ENCODE measurements around the gene MOB1A. TPM values are rescaled to one million over a fixed set of nuclear protein-coding genes. Genes with fewer than 3 reads are reported as not detected.

Gene MOB1A
- total and polyA plus RNA-seq, 2 of the 13 experiments (the other 11 are each of a cell fraction or from before 2014, with no cell fraction given): 48.2 to 139 TPM

GRCh38 chr2:74119912-74120825, 58.5 kb downstream of the MOB1A start (continued):
- TF ChIP-seq KIAA2018 (CRISPR knock-in tag; IDR thresholded peaks at IDR 0.05; ENCODE audit: borderline replicate concordance) (no peak), TERF1 (CRISPR knock-in tag; IDR thresholded peaks at IDR 0.05) (no peak), ZNF292 (CRISPR knock-in tag; IDR thresholded peaks at IDR 0.05; ENCODE audit: borderline replicate concordance, low read depth) (peak; percentile 90), MAZ (IDR thresholded peaks at IDR 0.05; ENCODE audit: borderline replicate concordance, low read depth, low read length) (no peak), MAZ (CRISPR knock-in tag; IDR thresholded peaks at IDR 0.05; ENCODE audit: low read depth) (no peak), ZNF589 (CRISPR knock-in tag; conservative IDR thresholded peaks at IDR 0.05) (no peak; the same call in 1 of the 2 replicates), ZNF224 (CRISPR knock-in tag; IDR thresholded peaks at IDR 0.05) (no peak), ZNF460 (CRISPR knock-in tag; IDR thresholded peaks at IDR 0.05; ENCODE audit: borderline replicate concordance) (peak; percentile 43; the same call in 1 of the 2 replicates), STAG1 (CRISPR knock-in tag; IDR thresholded peaks at IDR 0.05) (peak; percentile 42), ELK4 (CRISPR knock-in tag; IDR thresholded peaks at IDR 0.05; ENCODE audit: borderline replicate concordance) (peak; percentile 94; the same call in 1 of the 2 replicates), PLSCR1 (CRISPR knock-in tag; IDR thresholded peaks at IDR 0.05; ENCODE audit: borderline replicate concordance) (no peak; the same call in 1 of the 2 replicates), PRDM4 (CRISPR knock-in tag; IDR thresholded peaks at IDR 0.05; ENCODE audit: borderline replicate concordance) (no peak)
